ENCODE results near the gene KSR1. TPM values are rescaled to one million over a fixed set of nuclear protein-coding genes. Genes with fewer than 3 reads are reported as not detected.

KSR1 gene
- total and polyA plus RNA-seq, 10 of the 15 experiments (the other 5 are each of a cell fraction or from before 2014, with no cell fraction given), result 0.97 to 66.6 (median 22.9) TPM

DNA sequence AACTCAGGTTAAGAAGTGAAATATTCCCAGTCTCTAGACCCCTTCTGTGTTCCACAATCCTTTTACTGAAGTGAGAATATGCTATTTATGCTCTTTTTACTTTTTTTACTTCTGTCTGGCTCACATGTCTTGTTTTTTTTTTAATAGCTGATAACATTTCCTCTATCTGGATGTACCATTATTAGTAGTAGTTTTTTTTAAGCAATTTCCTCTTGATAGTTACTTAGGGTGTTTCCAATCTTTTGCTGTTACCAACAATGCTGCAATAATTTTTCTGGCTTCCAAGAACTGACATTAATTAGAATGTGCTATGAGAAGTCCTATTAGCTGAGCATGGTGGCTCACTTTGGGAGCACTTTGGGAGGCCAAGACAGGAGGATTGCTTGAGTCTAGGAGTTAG lies 32.0 kb downstream of the KSR1 start (continued):
- TF ChIP-seq, protein P1, sequence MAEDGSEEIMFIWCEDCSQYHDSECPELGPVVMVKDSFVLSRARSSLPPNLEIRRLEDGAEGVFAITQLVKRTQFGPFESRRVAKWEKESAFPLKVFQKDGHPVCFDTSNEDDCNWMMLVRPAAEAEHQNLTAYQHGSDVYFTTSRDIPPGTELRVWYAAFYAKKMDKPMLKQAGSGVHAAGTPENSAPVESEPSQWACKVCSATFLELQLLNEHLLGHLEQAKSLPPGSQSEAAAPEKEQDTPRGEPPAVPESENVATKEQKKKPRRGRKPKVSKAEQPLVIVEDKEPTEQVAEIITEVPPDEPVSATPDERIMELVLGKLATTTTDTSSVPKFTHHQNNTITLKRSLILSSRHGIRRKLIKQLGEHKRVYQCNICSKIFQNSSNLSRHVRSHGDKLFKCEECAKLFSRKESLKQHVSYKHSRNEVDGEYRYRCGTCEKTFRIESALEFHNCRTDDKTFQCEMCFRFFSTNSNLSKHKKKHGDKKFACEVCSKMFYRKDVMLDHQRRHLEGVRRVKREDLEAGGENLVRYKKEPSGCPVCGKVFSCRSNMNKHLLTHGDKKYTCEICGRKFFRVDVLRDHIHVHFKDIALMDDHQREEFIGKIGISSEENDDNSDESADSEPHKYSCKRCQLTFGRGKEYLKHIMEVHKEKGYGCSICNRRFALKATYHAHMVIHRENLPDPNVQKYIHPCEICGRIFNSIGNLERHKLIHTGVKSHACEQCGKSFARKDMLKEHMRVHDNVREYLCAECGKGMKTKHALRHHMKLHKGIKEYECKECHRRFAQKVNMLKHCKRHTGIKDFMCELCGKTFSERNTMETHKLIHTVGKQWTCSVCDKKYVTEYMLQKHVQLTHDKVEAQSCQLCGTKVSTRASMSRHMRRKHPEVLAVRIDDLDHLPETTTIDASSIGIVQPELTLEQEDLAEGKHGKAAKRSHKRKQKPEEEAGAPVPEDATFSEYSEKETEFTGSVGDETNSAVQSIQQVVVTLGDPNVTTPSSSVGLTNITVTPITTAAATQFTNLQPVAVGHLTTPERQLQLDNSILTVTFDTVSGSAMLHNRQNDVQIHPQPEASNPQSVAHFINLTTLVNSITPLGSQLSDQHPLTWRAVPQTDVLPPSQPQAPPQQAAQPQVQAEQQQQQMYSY (CRISPR knock-in tag; IDR thresholded peaks at IDR 0.05), result no peak
- TF ChIP-seq BMI1 (IDR thresholded peaks at IDR 0.05; ENCODE audit: borderline replicate concordance) (no peak), CBX5 (IDR thresholded peaks at IDR 0.05; ENCODE audit: low read depth) (no peak), NFYA (IDR thresholded peaks at IDR 0.05; ENCODE audit: borderline replicate concordance, low read depth, low read length) (no peak), TAF1 (IDR thresholded peaks at IDR 0.05; ENCODE audit: borderline replicate concordance, low read depth, low read length) (no peak), BHLHE40 (IDR thresholded peaks at IDR 0.05; ENCODE audit: borderline replicate concordance in 1 of 2, low read depth in 2 of 2, low read length in 1 of 2) (no peak), BCL11A (IDR thresholded peaks at IDR 0.05; ENCODE audit: low read depth, low read length) (no peak)
- TF ChIP-seq, protein P2, sequence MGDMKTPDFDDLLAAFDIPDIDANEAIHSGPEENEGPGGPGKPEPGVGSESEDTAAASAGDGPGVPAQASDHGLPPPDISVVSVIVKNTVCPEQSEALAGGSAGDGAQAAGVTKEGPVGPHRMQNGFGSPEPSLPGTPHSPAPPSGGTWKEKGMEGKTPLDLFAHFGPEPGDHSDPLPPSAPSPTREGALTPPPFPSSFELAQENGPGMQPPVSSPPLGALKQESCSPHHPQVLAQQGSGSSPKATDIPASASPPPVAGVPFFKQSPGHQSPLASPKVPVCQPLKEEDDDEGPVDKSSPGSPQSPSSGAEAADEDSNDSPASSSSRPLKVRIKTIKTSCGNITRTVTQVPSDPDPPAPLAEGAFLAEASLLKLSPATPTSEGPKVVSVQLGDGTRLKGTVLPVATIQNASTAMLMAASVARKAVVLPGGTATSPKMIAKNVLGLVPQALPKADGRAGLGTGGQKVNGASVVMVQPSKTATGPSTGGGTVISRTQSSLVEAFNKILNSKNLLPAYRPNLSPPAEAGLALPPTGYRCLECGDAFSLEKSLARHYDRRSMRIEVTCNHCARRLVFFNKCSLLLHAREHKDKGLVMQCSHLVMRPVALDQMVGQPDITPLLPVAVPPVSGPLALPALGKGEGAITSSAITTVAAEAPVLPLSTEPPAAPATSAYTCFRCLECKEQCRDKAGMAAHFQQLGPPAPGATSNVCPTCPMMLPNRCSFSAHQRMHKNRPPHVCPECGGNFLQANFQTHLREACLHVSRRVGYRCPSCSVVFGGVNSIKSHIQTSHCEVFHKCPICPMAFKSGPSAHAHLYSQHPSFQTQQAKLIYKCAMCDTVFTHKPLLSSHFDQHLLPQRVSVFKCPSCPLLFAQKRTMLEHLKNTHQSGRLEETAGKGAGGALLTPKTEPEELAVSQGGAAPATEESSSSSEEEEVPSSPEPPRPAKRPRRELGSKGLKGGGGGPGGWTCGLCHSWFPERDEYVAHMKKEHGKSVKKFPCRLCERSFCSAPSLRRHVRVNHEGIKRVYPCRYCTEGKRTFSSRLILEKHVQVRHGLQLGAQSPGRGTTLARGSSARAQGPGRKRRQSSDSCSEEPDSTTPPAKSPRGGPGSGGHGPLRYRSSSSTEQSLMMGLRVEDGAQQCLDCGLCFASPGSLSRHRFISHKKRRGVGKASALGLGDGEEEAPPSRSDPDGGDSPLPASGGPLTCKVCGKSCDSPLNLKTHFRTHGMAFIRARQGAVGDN (IDR thresholded peaks at IDR 0.05), result no peak
- TF ChIP-seq, protein P3, sequence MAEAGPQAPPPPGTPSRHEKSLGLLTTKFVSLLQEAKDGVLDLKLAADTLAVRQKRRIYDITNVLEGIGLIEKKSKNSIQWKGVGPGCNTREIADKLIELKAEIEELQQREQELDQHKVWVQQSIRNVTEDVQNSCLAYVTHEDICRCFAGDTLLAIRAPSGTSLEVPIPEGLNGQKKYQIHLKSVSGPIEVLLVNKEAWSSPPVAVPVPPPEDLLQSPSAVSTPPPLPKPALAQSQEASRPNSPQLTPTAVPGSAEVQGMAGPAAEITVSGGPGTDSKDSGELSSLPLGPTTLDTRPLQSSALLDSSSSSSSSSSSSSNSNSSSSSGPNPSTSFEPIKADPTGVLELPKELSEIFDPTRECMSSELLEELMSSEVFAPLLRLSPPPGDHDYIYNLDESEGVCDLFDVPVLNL (IDR thresholded peaks at IDR 0.05; ENCODE audit: low read depth, low read length), result no peak
- TF ChIP-seq, protein P4, sequence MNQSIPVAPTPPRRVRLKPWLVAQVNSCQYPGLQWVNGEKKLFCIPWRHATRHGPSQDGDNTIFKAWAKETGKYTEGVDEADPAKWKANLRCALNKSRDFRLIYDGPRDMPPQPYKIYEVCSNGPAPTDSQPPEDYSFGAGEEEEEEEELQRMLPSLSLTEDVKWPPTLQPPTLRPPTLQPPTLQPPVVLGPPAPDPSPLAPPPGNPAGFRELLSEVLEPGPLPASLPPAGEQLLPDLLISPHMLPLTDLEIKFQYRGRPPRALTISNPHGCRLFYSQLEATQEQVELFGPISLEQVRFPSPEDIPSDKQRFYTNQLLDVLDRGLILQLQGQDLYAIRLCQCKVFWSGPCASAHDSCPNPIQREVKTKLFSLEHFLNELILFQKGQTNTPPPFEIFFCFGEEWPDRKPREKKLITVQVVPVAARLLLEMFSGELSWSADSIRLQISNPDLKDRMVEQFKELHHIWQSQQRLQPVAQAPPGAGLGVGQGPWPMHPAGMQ (IDR thresholded peaks at IDR 0.05; ENCODE audit: borderline replicate concordance), result no peak

All from GM12878 (cell line).